ENCODE results near the gene ZMYM2.

ZMYM2 gene

DNA sequence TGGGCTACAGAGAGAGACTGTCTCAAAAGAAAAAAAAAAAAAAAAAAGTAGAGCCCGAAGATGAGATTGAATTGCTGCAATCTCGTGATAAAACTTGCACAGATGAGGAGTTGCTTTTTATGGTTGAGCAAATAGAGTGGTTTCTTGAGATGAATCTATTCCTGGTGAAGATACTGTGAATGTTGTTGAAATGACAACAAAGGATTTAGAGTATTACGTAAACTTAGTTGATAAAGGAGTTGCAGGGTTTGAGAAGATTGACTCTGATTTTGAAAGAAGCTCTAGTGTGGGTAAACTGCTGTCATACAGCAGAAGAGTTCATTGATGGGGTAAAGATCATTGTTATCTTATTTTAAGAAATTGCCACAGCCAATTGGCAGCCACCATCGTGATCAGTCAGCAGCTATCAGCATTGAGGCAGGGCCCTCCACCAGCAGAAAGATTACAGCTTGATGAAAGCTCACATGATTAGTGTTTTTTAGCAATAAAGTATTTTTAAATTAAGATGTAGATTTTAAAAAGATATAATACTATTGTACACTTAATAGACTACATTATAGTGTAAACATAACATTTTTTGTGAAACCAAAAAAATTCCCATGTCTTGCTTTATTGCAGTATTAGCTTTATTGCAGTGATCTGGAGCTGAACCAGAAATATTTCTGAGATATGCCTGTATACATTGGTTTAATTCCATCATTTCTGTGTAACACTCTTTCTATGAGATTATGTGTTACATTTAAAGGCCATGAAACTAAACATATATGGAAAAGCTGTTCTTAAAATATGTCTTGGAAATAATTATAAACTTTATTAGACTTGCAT, 43.1 kb downstream of the ZMYM2 start:
- no peak for DNase-seq (ENCODE audit: low spot score)
- Histone ChIP-seq H3K4me3 (no peak overlapping the region), H3K27ac (no peak overlapping the region)
- TF ChIP-seq, protein P1, sequence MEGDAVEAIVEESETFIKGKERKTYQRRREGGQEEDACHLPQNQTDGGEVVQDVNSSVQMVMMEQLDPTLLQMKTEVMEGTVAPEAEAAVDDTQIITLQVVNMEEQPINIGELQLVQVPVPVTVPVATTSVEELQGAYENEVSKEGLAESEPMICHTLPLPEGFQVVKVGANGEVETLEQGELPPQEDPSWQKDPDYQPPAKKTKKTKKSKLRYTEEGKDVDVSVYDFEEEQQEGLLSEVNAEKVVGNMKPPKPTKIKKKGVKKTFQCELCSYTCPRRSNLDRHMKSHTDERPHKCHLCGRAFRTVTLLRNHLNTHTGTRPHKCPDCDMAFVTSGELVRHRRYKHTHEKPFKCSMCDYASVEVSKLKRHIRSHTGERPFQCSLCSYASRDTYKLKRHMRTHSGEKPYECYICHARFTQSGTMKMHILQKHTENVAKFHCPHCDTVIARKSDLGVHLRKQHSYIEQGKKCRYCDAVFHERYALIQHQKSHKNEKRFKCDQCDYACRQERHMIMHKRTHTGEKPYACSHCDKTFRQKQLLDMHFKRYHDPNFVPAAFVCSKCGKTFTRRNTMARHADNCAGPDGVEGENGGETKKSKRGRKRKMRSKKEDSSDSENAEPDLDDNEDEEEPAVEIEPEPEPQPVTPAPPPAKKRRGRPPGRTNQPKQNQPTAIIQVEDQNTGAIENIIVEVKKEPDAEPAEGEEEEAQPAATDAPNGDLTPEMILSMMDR (IDR thresholded peaks at IDR 0.05): no peak

DNA sequence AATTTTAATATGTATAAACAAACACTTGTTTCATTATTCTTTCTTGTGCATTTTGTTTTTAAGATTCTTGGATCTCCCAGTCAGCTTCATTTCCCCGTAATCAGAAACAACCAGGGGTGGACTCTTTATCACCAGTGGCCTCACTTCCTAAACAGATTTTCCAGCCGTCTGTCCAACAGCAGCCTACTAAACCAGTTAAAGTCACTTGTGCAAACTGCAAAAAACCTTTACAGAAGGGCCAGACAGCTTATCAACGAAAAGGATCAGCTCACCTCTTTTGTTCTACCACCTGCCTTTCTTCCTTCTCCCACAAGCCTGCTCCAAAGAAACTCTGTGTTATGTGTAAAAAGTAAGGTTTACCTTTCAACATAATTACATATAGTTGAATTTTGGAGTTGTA, 44.3 kb downstream of the ZMYM2 start:
- DNase-seq (ENCODE audit: low spot score): no peak
- no peak overlapping the region for H3K4me3 ChIP-seq
- TF ChIP-seq, protein P1 (IDR thresholded peaks at IDR 0.05): no peak
- H3K27ac ChIP-seq: no peak overlapping the region

DNA sequence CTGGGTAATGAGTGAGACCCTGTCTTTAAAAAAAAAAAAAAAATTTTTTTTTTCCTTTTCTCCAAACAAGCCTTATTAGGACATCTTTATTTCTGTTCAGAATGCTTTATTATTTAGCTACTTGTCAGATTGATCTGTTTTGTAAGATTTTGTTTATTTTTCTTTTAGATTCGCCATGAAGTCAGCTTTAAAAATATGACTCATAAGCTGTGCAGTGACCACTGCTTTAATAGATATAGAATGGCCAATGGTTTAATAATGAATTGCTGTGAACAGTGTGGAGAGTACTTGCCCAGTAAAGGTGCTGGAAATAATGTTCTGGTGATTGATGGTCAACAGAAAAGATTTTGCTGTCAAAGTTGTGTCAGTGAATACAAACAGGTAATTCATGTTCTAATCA, 47.7 kb downstream of the ZMYM2 start:
- H3K27ac ChIP-seq: no peak overlapping the region
- no peak overlapping the region for H3K4me3 ChIP-seq
- DNase-seq (ENCODE audit: low spot score): no peak
- TF ChIP-seq, protein P1 (IDR thresholded peaks at IDR 0.05): no peak

DNA sequence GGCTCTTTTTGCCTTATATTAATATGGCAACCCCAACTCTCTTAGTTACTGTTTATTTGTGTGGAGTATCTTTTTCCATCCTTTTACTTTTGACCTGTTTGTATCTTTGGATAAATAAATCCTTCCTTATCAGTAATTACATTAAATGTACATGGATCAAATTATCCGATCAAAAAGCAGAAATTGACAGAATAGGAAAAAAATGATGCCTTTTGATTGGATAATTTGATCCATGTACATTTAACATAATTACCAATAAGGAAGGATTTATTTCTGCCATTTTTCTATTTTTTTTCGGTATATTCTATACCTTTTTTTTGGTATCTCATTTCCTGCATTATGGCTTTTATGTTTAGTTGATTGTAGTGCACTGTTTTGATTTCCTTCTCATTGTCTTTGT, 57.2 kb downstream of the ZMYM2 start:
- TF ChIP-seq, protein P1 (IDR thresholded peaks at IDR 0.05): no peak
- Histone ChIP-seq H3K27ac (no peak overlapping the region), H3K4me3 (no peak overlapping the region)
- no peak for DNase-seq (ENCODE audit: low spot score)

DNA sequence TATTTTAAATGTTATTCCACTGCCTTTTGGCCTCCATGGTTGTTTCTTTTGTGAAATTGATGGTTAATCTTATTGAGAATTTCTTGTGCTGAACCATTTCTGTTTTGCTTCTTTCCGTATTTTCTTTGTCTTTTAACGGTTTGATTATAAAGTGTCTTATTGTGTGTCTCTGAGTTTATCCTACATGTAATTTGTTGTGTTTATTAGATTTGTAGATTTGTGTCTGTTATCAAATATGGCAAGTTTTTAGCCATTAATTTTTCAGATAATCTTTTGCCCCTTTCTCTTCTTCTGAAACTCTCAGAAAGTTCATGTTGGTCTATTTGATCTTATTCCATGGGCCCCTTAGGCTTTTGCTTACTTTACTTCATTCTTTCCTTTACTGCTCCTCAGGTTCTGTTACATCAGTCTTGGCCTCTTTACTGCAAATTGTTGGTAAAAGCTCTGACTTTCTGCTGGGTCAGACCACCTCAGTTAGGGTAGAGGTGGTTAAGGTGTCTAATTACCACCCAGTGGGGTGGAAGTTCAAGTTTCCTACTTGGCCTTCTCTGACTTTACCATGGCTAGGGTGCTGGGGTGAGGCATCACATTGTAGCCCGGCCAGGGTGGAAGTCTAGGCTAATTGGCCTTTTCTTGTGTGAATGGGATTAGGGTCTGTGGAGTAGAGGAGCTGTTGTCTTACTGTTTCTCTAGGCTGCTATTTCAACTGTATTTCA, 58.3 kb downstream of the ZMYM2 start:
- no peak overlapping the region for H3K4me3 ChIP-seq
- H3K27ac ChIP-seq: no peak overlapping the region
- DNase-seq (ENCODE audit: low spot score): no peak
- TF ChIP-seq, protein P1 (IDR thresholded peaks at IDR 0.05): no peak

DNA sequence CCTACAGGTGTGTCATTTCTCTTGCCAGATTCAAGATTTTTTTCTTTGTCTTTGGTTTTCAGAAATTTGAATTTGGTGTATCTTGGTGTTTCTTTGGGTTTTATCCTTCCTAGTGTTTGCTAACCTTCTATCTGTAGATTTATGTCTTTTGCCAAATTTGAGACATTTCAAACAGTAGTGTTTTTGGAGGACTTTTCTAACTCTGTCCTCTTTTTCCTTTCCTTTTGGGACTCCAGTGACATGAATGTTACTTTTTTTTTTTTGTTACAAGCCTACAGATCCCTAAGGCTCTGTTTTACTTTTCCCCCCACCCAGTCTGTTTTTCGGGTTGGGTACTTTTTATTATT, 58.8 kb downstream of the ZMYM2 start:
- TF ChIP-seq, protein P1 (IDR thresholded peaks at IDR 0.05): no peak
- no peak overlapping the region for H3K27ac ChIP-seq
- no peak for DNase-seq (ENCODE audit: low spot score)
- H3K4me3 ChIP-seq: no peak overlapping the region

DNA sequence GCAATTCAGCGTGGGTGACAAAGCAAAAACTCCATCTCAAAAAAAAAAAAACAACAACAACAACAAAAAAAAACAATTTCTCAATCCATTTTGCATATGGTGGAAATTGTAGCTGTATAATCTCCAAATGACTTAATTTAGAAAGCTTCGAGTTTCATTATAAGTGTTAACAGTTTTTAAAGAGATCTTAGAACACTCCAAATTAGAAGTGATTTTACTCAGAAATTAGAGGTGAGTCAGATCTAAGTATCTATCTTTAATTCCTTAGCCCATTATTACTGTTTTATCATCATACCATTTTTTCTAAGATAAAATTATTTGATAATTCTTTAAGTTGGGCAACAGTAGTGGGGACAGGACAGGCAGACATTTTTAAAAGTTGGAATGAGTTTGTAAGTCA, 60.5 kb downstream of the ZMYM2 start:
- TF ChIP-seq, protein P1 (IDR thresholded peaks at IDR 0.05): no peak
- H3K27ac ChIP-seq: no peak overlapping the region
- no peak overlapping the region for H3K4me3 ChIP-seq
- no peak for DNase-seq (ENCODE audit: low spot score)

All from coronary artery (tissue), 2 donors.